IMR-90 (cell line): ENCODE measurements around the gene CRY2. TPM values are rescaled to one million over a fixed set of nuclear protein-coding genes. Genes with fewer than 3 reads are reported as not detected.

Source experiments
- ATAC-seq: fragments of 200-7000 bp; cut with Tn5 transposase; 2 replicates; pipeline ENCODE4 v1.9.1; 2020; ENCODE audit warnings: low read depth, mild to moderate bottlenecking, moderate library complexity
- Bru-seq: library from RNA; stranded (reverse); fragments of 400-500 nt; gene quantifications from one replicate; lab custom pipeline; 2021; lab: Mats Ljungman, UMichigan
- BruChase-seq, 2 experiments: library from RNA; stranded (reverse); fragments of 400-500 nt; gene quantifications; one replicate each; lab custom pipeline; 2021; lab: Mats Ljungman, UMichigan
- BruUV-seq: library from RNA; stranded (reverse); fragments of 400-500 nt; replicated peaks from 2 replicates; lab custom pipeline; 2021; lab: Mats Ljungman, UMichigan
- CTCF ChIA-PET: fragments of 300-600 bp; formaldehyde crosslinking; extraction: SDS; loops from one replicate; lab custom pipeline; 2021; ENCODE audit warnings: antibody characterized with exemption; lab: Yijun Ruan, JAX
- POLR2A ChIA-PET: fragments of 300-600 bp; sonication (Branson Sonifier 250); formaldehyde crosslinking; loops from one replicate; lab custom pipeline; 2022; ENCODE audit warnings: antibody characterized with exemption; ENCODE audit not compliant: unreplicated experiment; lab: Charles Lee
- DNase-seq: peaks from one replicate; pipeline ENCODE4 v3.0.0; 2013
- H2AFZ ChIP-seq: replicated peaks from 2 replicates; pipeline ENCODE3; 2013; ENCODE audit warnings: low read length, mild to moderate bottlenecking; ENCODE audit not compliant: poor library complexity
- H2AK5ac ChIP-seq: 2 replicates; pipeline ENCODE4 v1.6.1; 2013; ENCODE audit warnings: low read depth, low read length, inconsistent platforms
- H2AK9ac ChIP-seq: replicated peaks from 2 replicates; pipeline ENCODE3; 2013; ENCODE audit warnings: mild to moderate bottlenecking, low read depth, low read length, moderate library complexity; ENCODE audit not compliant: poor library complexity
- H2BK120ac ChIP-seq: 2 replicates; pipeline ENCODE4 v1.6.1; 2013; ENCODE audit warnings: low read depth, low read length, inconsistent platforms
- H2BK15ac ChIP-seq: 3 replicates; pipeline ENCODE4 v1.6.1; 2013; ENCODE audit warnings: low read depth, low read length, inconsistent platforms
- H2BK20ac ChIP-seq: 2 replicates; pipeline ENCODE4 v1.6.1; 2013; ENCODE audit warnings: low read depth, mild to moderate bottlenecking, inconsistent platforms, low read length, moderate library complexity
- H2BK5ac ChIP-seq: 2 replicates; pipeline ENCODE4 v1.6.1; 2013; ENCODE audit warnings: mild to moderate bottlenecking, low read depth, low read length, inconsistent platforms; ENCODE audit not compliant: poor library complexity, severe bottlenecking
- H3K14ac ChIP-seq: replicated peaks from 2 replicates; pipeline ENCODE4 v1.6.1; 2013; ENCODE audit warnings: low read depth, low read length, inconsistent platforms
- H3K18ac ChIP-seq: 2 replicates; pipeline ENCODE4 v1.6.1; 2013; ENCODE audit warnings: low read depth, low read length, control low read depth
- H3K23ac ChIP-seq: 2 replicates; pipeline ENCODE4 v1.6.1; 2013; ENCODE audit warnings: low read depth, low read length, inconsistent platforms
- H3K27ac ChIP-seq: 2 replicates; pipeline ENCODE4 v1.5.1; 2013; ENCODE audit warnings: mild to moderate bottlenecking, control low read depth, low read length; ENCODE audit not compliant: insufficient read depth
- H3K27me3 ChIP-seq: 2 replicates; pipeline ENCODE4 v1.6.1; 2013; ENCODE audit warnings: low read length; ENCODE audit not compliant: control insufficient read depth, insufficient read depth
- H3K36me3 ChIP-seq: 2 replicates; pipeline ENCODE4 v1.6.1; 2013; ENCODE audit warnings: low read length, mixed read lengths; ENCODE audit not compliant: control insufficient read depth, insufficient read depth
- H3K4ac ChIP-seq: 2 replicates; pipeline ENCODE4 v1.6.1; 2013; ENCODE audit warnings: low read depth, low read length, inconsistent platforms
- H3K4me1 ChIP-seq: 2 replicates; pipeline ENCODE4 v1.6.1; 2013; ENCODE audit warnings: low read length, mixed read lengths; ENCODE audit not compliant: control insufficient read depth, insufficient read depth
- H3K4me2 ChIP-seq: 2 replicates; pipeline ENCODE4 v1.6.1; 2013; ENCODE audit warnings: low read depth, mild to moderate bottlenecking, control low read depth, low read length, moderate library complexity
- H3K4me3 ChIP-seq: 2 replicates; pipeline ENCODE4 v1.5.1; 2013; ENCODE audit warnings: low read depth, mild to moderate bottlenecking, control low read depth, low read length, moderate library complexity; ENCODE audit not compliant: insufficient read depth
- H3K56ac ChIP-seq: 2 replicates; pipeline ENCODE4 v1.6.1; 2013; ENCODE audit warnings: low read length, inconsistent platforms; ENCODE audit not compliant: insufficient read depth; ENCODE audit errors: extremely low read depth
- H3K79me1 ChIP-seq, 2 experiments: 2 replicates each; pipeline ENCODE4 v1.6.1; 2013; ENCODE audit warnings: low read length in 2 of 2, inconsistent platforms in 1 of 2, low read depth in 1 of 2
- H3K9ac ChIP-seq: 2 replicates; pipeline ENCODE4 v1.6.1; 2013; ENCODE audit warnings: low read depth, low read length, control low read depth
- H3K9me1 ChIP-seq: 2 replicates; pipeline ENCODE4 v1.6.1; 2013; ENCODE audit warnings: low read length, inconsistent platforms; ENCODE audit not compliant: insufficient read depth
- H3K9me3 ChIP-seq: 2 replicates; pipeline ENCODE4 v1.6.1; 2013; ENCODE audit warnings: low read length; ENCODE audit not compliant: control insufficient read depth, insufficient read depth
- H4K20me1 ChIP-seq: 2 replicates; pipeline ENCODE4 v1.6.1; 2013; ENCODE audit warnings: low read length, inconsistent platforms; ENCODE audit not compliant: insufficient read depth
- H4K5ac ChIP-seq: 2 replicates; pipeline ENCODE4 v1.6.1; 2013; ENCODE audit warnings: mild to moderate bottlenecking, low read depth, low read length, control low read depth
- H4K8ac ChIP-seq, 2 experiments: 2 replicates each; pipeline ENCODE4 v1.6.1; 2013; ENCODE audit warnings: low read depth in 2 of 2, low read length in 2 of 2, control low read depth in 1 of 2, inconsistent platforms in 1 of 2
- H4K91ac ChIP-seq: 2 replicates; pipeline ENCODE4 v1.6.1; 2013; ENCODE audit warnings: low read depth, low read length, inconsistent platforms; ENCODE audit not compliant: insufficient read depth
- BHLHE40 ChIP-seq: fragments of 150-350 bp; IDR thresholded peaks from 2 replicates; pipeline ENCODE4 v1.6.1; 2016; ENCODE audit warnings: mild to moderate bottlenecking, low read depth, low read length
- CEBPB ChIP-seq: IDR thresholded peaks from 2 replicates; pipeline ENCODE4 v1.6.1; 2012; ENCODE audit warnings: low read depth, low read length, improper control_type of control experiment
- CHD1 ChIP-seq: IDR thresholded peaks from 2 replicates; pipeline ENCODE4 v1.6.1; 2012; ENCODE audit warnings: low read depth, low read length, improper control_type of control experiment
- MAFK ChIP-seq: IDR thresholded peaks from 2 replicates; pipeline ENCODE4 v1.6.1; 2012; ENCODE audit warnings: low read depth, low read length, improper control_type of control experiment
- MAZ ChIP-seq: IDR thresholded peaks from 2 replicates; pipeline ENCODE4 v1.6.1; 2012; ENCODE audit warnings: low read depth, mild to moderate bottlenecking, low read length, improper control_type of control experiment, moderate library complexity, borderline replicate concordance
- MXI1 ChIP-seq: IDR thresholded peaks from 2 replicates; pipeline ENCODE4 v1.6.1; 2012; ENCODE audit warnings: low read depth, mild to moderate bottlenecking, low read length, moderate library complexity, borderline replicate concordance
- NFE2L2 ChIP-seq: fragments of 150-350 bp; IDR thresholded peaks from 2 replicates; pipeline ENCODE4 v1.6.1; 2016; ENCODE audit warnings: low read depth, mild to moderate bottlenecking, low read length
- POLR2A ChIP-seq: IDR thresholded peaks from 2 replicates; pipeline ENCODE4 v1.6.1; 2012; ENCODE audit warnings: mild to moderate bottlenecking, low read depth, low read length
- RAD21 ChIP-seq: IDR thresholded peaks from 2 replicates; pipeline ENCODE4 v1.6.1; 2012; ENCODE audit warnings: low read length, improper control_type of control experiment
- RFX5 ChIP-seq: IDR thresholded peaks from 2 replicates; pipeline ENCODE4 v1.8.0; 2012; ENCODE audit warnings: low read depth, mild to moderate bottlenecking, low read length, moderate library complexity
- SMC3 ChIP-seq: fragments of 150-350 bp; IDR thresholded peaks from 2 replicates; pipeline ENCODE4 v1.6.1; 2016; ENCODE audit warnings: low read depth, mild to moderate bottlenecking, antibody characterized with exemption, low read length, moderate library complexity
- USF2 ChIP-seq: fragments of 150-350 bp; IDR thresholded peaks from 2 replicates; pipeline ENCODE4 v1.6.1; 2017; ENCODE audit warnings: mild to moderate bottlenecking, antibody characterized with exemption, low read length, low read depth
- WGBS, 2 experiments: methylation state at CpG; one replicate each; pipeline versions ENCODE4 v1.1.5 to v1.1.7; 2013; ENCODE audit warnings: missing lambda C conversion rate in 2 of 2; ENCODE audit not compliant: insufficient read length in 1 of 2; ENCODE audit errors: extremely low coverage in 2 of 2; 5-methylcytosine and 5-hydroxymethylcytosine counted together
- dilution Hi-C: fragments of 300-500 bp; cut with HindIII; formaldehyde crosslinking; loops from one replicate; pipeline ENCODE4 v1.14.3; 2018; ENCODE audit warnings: low sequenced_read_pairs; ENCODE audit not compliant: unreplicated experiment
- in situ Hi-C: fragments of 300-500 bp; cut with MboI; formaldehyde crosslinking; loops from 3 replicates; pipeline ENCODE4 v1.14.3; 2019; ENCODE audit warnings: low sequenced_read_pairs, inconsistent platforms, mixed read lengths
- intact Hi-C: fragments of 100-400 bp; cut with micrococcal nuclease; formaldehyde crosslinking; loops from 2 replicates; pipeline ENCODE4 v1.10.0; 2022
- long read RNA-seq: library from polyadenylated mRNA; unstranded; transcript quantifications from one replicate; pipeline ENCODE4 v2.0.0, GENCODE V29; 2021; ENCODE audit not compliant: unreplicated experiment
- polyA plus RNA-seq, 3 experiments: library from polyadenylated mRNA; depleted of rRNA; stranded (reverse); fragments of >200 nt; gene quantifications; 2 replicates each; pipeline ENCODE4 v1.2.3, GENCODE V29; 2012; ENCODE audit warnings: low replicate concordance in 1 of 3
- total RNA-seq: library from RNA; depleted of rRNA; stranded (reverse); fragments of >200 nt; gene quantifications from 2 replicates; pipeline ENCODE4 v1.2.3, GENCODE V29; 2012; rRNA removed

CRY2 gene
- total RNA-seq (12.8 and 13.1 TPM in 2 replicates), polyA plus RNA-seq (2012; rRNA removed) (10.8 and 12.2 TPM in 2 replicates), Bru-seq, nascent RNA (percentile 80 among the genes with signal in this experiment), BruChase-seq, experiment 1, labeled RNA remaining after a 6-hour chase (percentile 74 among the genes with signal in this experiment), BruChase-seq, experiment 2, labeled RNA remaining after a 2-hour chase (percentile 66 among the genes with signal in this experiment)
- polyA plus RNA-seq (2012; cell fraction: cytosol; rRNA removed) = 5.4 and 6.9 TPM in 2 replicates
- 33.2 and 38.5 TPM in 2 replicates for polyA plus RNA-seq (2012; cell fraction: nucleus; rRNA removed; ENCODE audit: low replicate concordance)
- long read RNA-seq, full-length matches to known transcripts = 8 of 22 reads
- long read RNA-seq, partial matches to known transcripts = 9 of 22 reads
- long read RNA-seq, other reads (novel, unspliced or antisense) = 5 of 22 reads

GRCh38 chr11:45846974-45847910 lies at the start of gene CRY2:
CRY2 (plus strand) TSS chr11:45847475; CDS start chr11:45847491, 16 bp downstream.
- H4K5ac ChIP-seq = peak within 1 kb of the TSS; percentile 44; the same call in 1 of the 2 replicates
- no peak within 1 kb of the TSS; the same call in 1 of the 2 replicates for H2BK20ac ChIP-seq
- POLR2A ChIA-PET = no interaction called here
- dilution Hi-C loops = no loop called here
- H4K91ac ChIP-seq = peak within 1 kb of the TSS; percentile 62; the same call in 1 of the 2 replicates
- peak within 1 kb of the TSS; percentile 54 for H2BK120ac ChIP-seq
- peak within 1 kb of the TSS; percentile 53 for H3K18ac ChIP-seq
- peak within 1 kb of the TSS; percentile 90 for H3K27ac ChIP-seq
- CTCF ChIA-PET = interaction anchor here (1.0 to 1.4 kb wide), 3 partner anchors 14 to 25 kb away, joined by 3 to 4 read pairs (median 3); no protein-coding TSS in a partner anchor
- peak within 1 kb of the TSS; percentile 22 to 74; a peak in 3 of 4 replicates for H4K8ac ChIP-seq
- 1% methylated on average over 59 of the region's 75 CpGs; no CpG with 5 or more reads in 1 of the 2 experiments for WGBS, 2 experiments
- H3K27me3 ChIP-seq = no peaks in the 10 kb centered on the region
- H3K9ac ChIP-seq = peak within 1 kb of the TSS; percentile 95
- H3K4ac ChIP-seq = peak within 1 kb of the TSS; percentile 83
- H3K36me3 ChIP-seq = no peaks in the 10 kb centered on the region
- peak within 1 kb of the TSS; percentile 79 for H2BK5ac ChIP-seq
- H2BK15ac ChIP-seq = 0 out of 3 replicates have a peak within 1 kb of the TSS, but pooled peaks have one; percentile 13
- no peaks in the 10 kb centered on the region for H3K9me3 ChIP-seq
- peaks cover 8% of the 10 kb centered on the region for H3K4me1 ChIP-seq
- intact Hi-C loops = loop anchor here (1.0 to 10.0 kb wide), 2 partner anchors 12 to 158 kb away; no protein-coding TSS in a partner anchor
- peak within 1 kb of the TSS; percentile 99 for H2AFZ ChIP-seq
- H3K14ac ChIP-seq = peak within 1 kb of the TSS; percentile 99
- H3K4me2 ChIP-seq = peak within 1 kb of the TSS; percentile 93
- ATAC-seq = peak; percentile 97
- peaks cover 12% of the 10 kb centered on the region for H3K9me1 ChIP-seq
- BruUV-seq = no TSS peak
- peak within 1 kb of the TSS; percentile 80 for H3K56ac ChIP-seq
- peak; percentile 96 for DNase-seq
- H4K20me1 ChIP-seq = peaks cover 28% of the 10 kb centered on the region
- H2AK9ac ChIP-seq = peak within 1 kb of the TSS; percentile 93
- H2AK5ac ChIP-seq = peak within 1 kb of the TSS; percentile 89; the same call in 1 of the 2 replicates
- peaks cover 10 to 44% of the 10 kb centered on the region in 2 experiments for H3K79me1 ChIP-seq
- peak within 1 kb of the TSS; percentile 99 for H3K23ac ChIP-seq
- peak within 1 kb of the TSS; percentile 97 for H3K4me3 ChIP-seq
- in situ Hi-C loops = no loop called here
- TF ChIP-seq RAD21 (peak; percentile 15; the same call in 1 of the 2 replicates), MAFK (no peak), CEBPB (no peak), RFX5 (no peak), NFE2L2 (no peak), CHD1 (peak; percentile 65; the same call in 1 of the 2 replicates), USF2 (peak; percentile 50), BHLHE40 (peak; percentile 98), POLR2A (peak; percentile 97), MXI1 (peak; percentile 59; the same call in 1 of the 2 replicates), MAZ (peak; percentile 92), SMC3 (no peak)
